RWPE1 (cell line): ENCODE results near the gene ZNF484.
"Not testable (repeated sequence)": the region's sequence is repeated elsewhere in the genome, so short reads cannot be mapped to it uniquely, and the experiment has no call there.

Experiments
- CTCF ChIA-PET: fragments of 350-600 bp; sonication (Branson Sonifier 250); formaldehyde crosslinking; extraction: SDS; loops from one replicate; lab custom pipeline; 2021; lab: Yijun Ruan, JAX
- POLR2A ChIA-PET: fragments of 400-600 bp; formaldehyde crosslinking; extraction: SDS; loops from one replicate; lab custom pipeline; 2020; ENCODE audit warnings: antibody characterized with exemption; ENCODE audit not compliant: low non-redundant PET; lab: Yijun Ruan, JAX
- DNase-seq: peaks from one replicate; pipeline ENCODE4 v3.0.0; 2012; ENCODE audit warnings: low spot score
- H3K27ac ChIP-seq: fragments of 450-650 bp; 2 replicates; pipeline ENCODE4 v1.5.1; 2017
- TF ChIP-seq, protein P1 (sequence below): fragments of 450-650 bp; conservative IDR thresholded peaks from 2 replicates; pipeline ENCODE4 v1.5.1; 2017; ENCODE audit warnings: low read depth, mild to moderate bottlenecking

ZNF484 gene

GRCh38 chr9:92877531-92878430 is at the start of gene ZNF484:
ZNF484 (minus strand) TSS chr9:92878038; CDS start chr9:92875029, 3,009 bp downstream.
- DNase-seq = peak; percentile 97
- ChIA-PET POLR2A (no interaction called here), CTCF (no interaction called here)
- TF ChIP-seq, protein P1, sequence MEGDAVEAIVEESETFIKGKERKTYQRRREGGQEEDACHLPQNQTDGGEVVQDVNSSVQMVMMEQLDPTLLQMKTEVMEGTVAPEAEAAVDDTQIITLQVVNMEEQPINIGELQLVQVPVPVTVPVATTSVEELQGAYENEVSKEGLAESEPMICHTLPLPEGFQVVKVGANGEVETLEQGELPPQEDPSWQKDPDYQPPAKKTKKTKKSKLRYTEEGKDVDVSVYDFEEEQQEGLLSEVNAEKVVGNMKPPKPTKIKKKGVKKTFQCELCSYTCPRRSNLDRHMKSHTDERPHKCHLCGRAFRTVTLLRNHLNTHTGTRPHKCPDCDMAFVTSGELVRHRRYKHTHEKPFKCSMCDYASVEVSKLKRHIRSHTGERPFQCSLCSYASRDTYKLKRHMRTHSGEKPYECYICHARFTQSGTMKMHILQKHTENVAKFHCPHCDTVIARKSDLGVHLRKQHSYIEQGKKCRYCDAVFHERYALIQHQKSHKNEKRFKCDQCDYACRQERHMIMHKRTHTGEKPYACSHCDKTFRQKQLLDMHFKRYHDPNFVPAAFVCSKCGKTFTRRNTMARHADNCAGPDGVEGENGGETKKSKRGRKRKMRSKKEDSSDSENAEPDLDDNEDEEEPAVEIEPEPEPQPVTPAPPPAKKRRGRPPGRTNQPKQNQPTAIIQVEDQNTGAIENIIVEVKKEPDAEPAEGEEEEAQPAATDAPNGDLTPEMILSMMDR = no peak
- peak within 1 kb of the TSS; percentile 76 for H3K27ac ChIP-seq

- CTCF ChIA-PET = interaction anchor here (0.6 kb wide), 1 partner anchor 52 kb away, joined by 3 read pairs; no protein-coding TSS in a partner anchor
Measured at GRCh38 chr9:92920437-92920836, 42.6 kb upstream of the ZNF484 start.

DNA sequence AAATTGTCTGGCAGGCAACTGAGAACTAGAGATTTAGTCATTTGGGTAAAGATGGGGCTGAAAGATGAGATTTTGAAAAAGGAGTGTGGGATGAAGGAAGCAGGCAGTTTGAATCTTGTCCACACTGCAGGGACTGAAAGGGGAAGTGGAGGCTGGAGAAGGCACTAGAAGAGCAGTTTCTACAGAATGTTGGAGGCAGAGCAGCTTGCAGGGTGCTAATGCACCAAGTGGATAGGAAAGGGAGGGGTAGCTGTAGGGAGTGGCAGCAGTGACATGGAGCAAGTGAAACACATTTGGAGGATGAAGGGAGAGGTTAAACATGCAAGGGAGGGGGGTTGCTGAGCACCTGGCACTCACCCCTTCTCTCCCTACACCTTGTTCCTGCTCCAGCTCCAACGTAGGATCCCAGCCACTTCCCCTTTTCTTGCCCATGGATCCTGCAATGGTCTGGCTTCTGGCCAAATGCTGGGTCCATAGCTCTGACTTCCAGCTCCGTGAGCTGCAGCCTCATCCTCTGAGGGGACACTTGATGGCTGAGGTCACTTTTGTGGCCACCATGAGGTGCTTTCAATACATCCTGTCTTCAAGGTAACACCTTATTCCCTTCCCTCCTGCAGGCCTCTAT is 39.5 kb upstream of the ZNF484 start:
- no peak overlapping the region for H3K27ac ChIP-seq
- CTCF ChIA-PET = no interaction called here
- POLR2A ChIA-PET = no interaction called here
- no peak for DNase-seq
- TF ChIP-seq, protein P1 = no peak

More at GRCh38 chr9:92920437-92920836, 42.6 kb upstream of the ZNF484 start:
- no peak for DNase-seq
- no peak overlapping the region for H3K27ac ChIP-seq
- POLR2A ChIA-PET = no interaction called here
- TF ChIP-seq, protein P1 = no peak

DNA sequence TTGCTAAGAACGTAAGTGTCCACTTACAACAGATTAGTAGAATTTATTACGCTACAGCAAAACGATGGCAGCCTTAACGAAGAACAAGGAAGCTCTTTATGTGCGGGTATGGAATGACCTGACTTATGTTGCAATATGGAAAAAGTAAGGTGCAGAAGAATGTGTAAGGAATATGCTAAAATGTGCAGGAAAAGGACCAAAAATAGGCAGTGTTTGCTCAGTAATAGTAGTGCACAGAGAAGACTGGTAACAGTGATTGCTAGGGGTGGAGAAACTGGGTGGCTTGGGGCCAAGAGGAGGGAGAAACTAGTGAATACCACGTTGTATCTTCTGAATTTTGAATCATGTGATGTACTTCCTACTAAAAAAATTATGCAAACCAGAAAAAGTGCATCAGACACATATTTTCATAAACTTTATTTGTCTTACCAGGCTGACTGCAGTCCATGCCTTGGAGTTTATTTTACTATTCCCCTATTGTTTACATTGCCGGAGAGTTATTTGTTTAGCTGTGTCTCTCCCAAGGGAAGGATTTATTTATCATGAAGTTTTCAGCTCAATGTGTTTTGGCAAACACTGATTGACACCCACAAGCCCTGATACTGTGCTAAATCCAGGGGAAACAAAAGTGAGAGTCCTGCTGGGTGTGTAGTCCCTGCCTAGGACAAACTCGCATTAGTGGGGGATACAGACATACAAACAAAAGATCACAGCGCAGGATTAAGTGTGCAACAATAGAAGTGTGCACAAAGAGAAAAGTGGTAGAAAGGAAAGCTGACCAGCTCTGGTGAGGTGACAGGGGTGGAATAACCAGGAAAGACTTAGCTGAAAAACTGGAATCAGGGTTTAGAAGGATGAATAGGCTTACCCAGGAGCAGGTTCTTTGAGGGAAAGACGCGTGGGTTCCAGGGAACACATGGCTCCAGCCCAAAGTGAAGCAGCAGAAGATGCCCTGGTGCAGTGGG is 34.0 kb upstream of the ZNF484 start:
- ChIA-PET POLR2A (no interaction called here), CTCF (interaction anchor here (0.6 kb wide), 2 partner anchors 16 to 258 kb away, joined by 3 to 5 read pairs; no protein-coding TSS in a partner anchor)
- TF ChIP-seq, protein P1 = no peak
- DNase-seq = no peak
- H3K27ac ChIP-seq = no peak overlapping the region

GRCh38 chr9:92905137-92905536 is 27.3 kb upstream of the ZNF484 start:
- TF ChIP-seq, protein P1 = 0 out of 2 replicates have a peak, but pooled peaks have one; percentile 10
- POLR2A ChIA-PET, DNase-seq: not testable (repeated sequence)
- H3K27ac ChIP-seq = peak overlapping the region; percentile 82
- CTCF ChIA-PET = interaction anchor here (0.7 kb wide), 1 partner anchor 279 kb away, joined by 3 read pairs; no protein-coding TSS in a partner anchor
